Measurements from ENCODE around the gene LPP. TPM values are rescaled to one million over a fixed set of nuclear protein-coding genes. Genes with fewer than 3 reads are reported as not detected.

Gene LPP, protein sequence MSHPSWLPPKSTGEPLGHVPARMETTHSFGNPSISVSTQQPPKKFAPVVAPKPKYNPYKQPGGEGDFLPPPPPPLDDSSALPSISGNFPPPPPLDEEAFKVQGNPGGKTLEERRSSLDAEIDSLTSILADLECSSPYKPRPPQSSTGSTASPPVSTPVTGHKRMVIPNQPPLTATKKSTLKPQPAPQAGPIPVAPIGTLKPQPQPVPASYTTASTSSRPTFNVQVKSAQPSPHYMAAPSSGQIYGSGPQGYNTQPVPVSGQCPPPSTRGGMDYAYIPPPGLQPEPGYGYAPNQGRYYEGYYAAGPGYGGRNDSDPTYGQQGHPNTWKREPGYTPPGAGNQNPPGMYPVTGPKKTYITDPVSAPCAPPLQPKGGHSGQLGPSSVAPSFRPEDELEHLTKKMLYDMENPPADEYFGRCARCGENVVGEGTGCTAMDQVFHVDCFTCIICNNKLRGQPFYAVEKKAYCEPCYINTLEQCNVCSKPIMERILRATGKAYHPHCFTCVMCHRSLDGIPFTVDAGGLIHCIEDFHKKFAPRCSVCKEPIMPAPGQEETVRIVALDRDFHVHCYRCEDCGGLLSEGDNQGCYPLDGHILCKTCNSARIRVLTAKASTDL
- total RNA-seq = 233 TPM
- 6.7 TPM for polyA plus RNA-seq (ENCODE audit: insufficient read depth, low read depth, low replicate concordance)
- long read RNA-seq, donor 1 = 0 reads
- long read RNA-seq, donor 2 = 0 reads
- long read RNA-seq, donor 3 = 0 reads
- long read RNA-seq, donor 4 = 0 reads
- long read RNA-seq, donor 5 = 0 reads
- long read RNA-seq, donor 6 = 0 reads
- long read RNA-seq, donor 7, partial matches to known transcripts = 36 of 66 reads
- long read RNA-seq, donor 7, other reads (novel, unspliced or antisense) = 30 of 66 reads
- long read RNA-seq, donor 8, partial matches to known transcripts = 9 of 9 reads
- long read RNA-seq, donor 8, other reads (novel, unspliced or antisense) = 0 of 9 reads
- long read RNA-seq, donor 9 = 0 reads
- long read RNA-seq, donor 10 = 0 reads

GRCh38 chr3:188154014-188154808, at the start of gene LPP:
TSS of gene LPP (plus strand) at chr3:188154157. CDS start at chr3:188406121, 251,964 bp downstream.
- TF ChIP-seq, protein P1, sequence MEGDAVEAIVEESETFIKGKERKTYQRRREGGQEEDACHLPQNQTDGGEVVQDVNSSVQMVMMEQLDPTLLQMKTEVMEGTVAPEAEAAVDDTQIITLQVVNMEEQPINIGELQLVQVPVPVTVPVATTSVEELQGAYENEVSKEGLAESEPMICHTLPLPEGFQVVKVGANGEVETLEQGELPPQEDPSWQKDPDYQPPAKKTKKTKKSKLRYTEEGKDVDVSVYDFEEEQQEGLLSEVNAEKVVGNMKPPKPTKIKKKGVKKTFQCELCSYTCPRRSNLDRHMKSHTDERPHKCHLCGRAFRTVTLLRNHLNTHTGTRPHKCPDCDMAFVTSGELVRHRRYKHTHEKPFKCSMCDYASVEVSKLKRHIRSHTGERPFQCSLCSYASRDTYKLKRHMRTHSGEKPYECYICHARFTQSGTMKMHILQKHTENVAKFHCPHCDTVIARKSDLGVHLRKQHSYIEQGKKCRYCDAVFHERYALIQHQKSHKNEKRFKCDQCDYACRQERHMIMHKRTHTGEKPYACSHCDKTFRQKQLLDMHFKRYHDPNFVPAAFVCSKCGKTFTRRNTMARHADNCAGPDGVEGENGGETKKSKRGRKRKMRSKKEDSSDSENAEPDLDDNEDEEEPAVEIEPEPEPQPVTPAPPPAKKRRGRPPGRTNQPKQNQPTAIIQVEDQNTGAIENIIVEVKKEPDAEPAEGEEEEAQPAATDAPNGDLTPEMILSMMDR (IDR thresholded peaks at IDR 0.05; ENCODE audit: borderline replicate concordance, extremely low read depth, insufficient read depth) = no peak
- Histone ChIP-seq H3K27me3 (ENCODE audit: control insufficient read depth, insufficient read depth, low read length) (no peaks in the 10 kb centered on the region), H3K9me3 (ENCODE audit: control insufficient read depth in 2 of 3, insufficient read depth in 1 of 3, low read length in 3 of 3) (no peaks in the 10 kb centered on the region), H3K27ac (ENCODE audit: low read depth in 2 of 2, low read length in 2 of 2) (peak within 1 kb of the TSS; percentile 94 to 96), H3K4me3 (ENCODE audit: low read length in 3 of 3) (peak within 1 kb of the TSS; percentile 77 to 92 (median 85)), H3K36me3 (ENCODE audit: control insufficient read depth in 2 of 3, insufficient read depth in 3 of 3, low read length in 3 of 3) (no peaks in the 10 kb centered on the region), H3K9ac (ENCODE audit: low read length in 3 of 3) (peak within 1 kb of the TSS; percentile 64 to 93 (median 86)), H3K4me1 (ENCODE audit: control insufficient read depth in 2 of 3, insufficient read depth in 2 of 3, low read depth in 1 of 3, low read length in 3 of 3) (peaks cover 2 to 26% (median 25%) of the 10 kb centered on the region in 3 donors)
- intact Hi-C loops (cut with DNase I) = no loop called here
- peak; percentile 70 to 94 (median 87) for DNase-seq
- no peak for FAIRE-seq

DNA sequence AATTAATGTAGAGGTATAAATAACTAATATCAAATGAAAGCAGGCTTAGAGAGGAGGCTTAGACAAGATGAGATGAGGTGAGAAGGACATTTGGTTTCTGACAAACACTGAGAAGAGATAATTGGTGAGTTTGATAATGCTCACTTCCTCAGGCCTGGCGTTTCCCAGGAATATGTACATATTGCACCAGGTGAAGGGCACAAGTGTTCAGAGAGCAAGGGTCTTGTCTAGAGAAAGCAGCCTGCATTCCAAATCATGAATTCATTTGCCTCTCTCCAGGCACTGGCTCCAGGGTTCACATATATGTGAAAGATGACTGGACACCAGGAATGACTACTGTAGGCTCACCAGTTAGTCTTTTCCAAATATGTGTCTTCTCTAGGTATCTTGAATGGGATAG, 48.0 kb upstream of the LPP start:
- TF ChIP-seq, protein P1 (IDR thresholded peaks at IDR 0.05; ENCODE audit: borderline replicate concordance, extremely low read depth, insufficient read depth) = no peak
- no peak overlapping the region for H3K9ac ChIP-seq (ENCODE audit: low read length in 3 of 3)
- DNase-seq (no peak), FAIRE-seq (no peak)
- no peak overlapping the region for H3K27ac ChIP-seq (ENCODE audit: low read depth in 2 of 2, low read length in 2 of 2)
- H3K27me3 ChIP-seq (ENCODE audit: control insufficient read depth, insufficient read depth, low read length) = no peaks in the 10 kb centered on the region
- H3K9me3 ChIP-seq (ENCODE audit: control insufficient read depth in 2 of 3, insufficient read depth in 1 of 3, low read length in 3 of 3) = no peaks in the 10 kb centered on the region
- no peaks in the 10 kb centered on the region for H3K36me3 ChIP-seq (ENCODE audit: control insufficient read depth in 2 of 3, insufficient read depth in 3 of 3, low read length in 3 of 3)
- intact Hi-C loops (cut with DNase I) = no loop called here
- H3K4me3 ChIP-seq (ENCODE audit: low read length in 3 of 3) = no peak overlapping the region
- no peaks in the 10 kb centered on the region for H3K4me1 ChIP-seq (ENCODE audit: control insufficient read depth in 2 of 3, insufficient read depth in 2 of 3, low read depth in 1 of 3, low read length in 3 of 3)

GRCh38 chr3:188106454-188106853, 47.5 kb upstream of the LPP start:
- H3K9me3 ChIP-seq (ENCODE audit: control insufficient read depth in 2 of 3, insufficient read depth in 1 of 3, low read length in 3 of 3) = no peaks in the 10 kb centered on the region
- H3K27me3 ChIP-seq (ENCODE audit: control insufficient read depth, insufficient read depth, low read length) = no peaks in the 10 kb centered on the region
- H3K27ac ChIP-seq (ENCODE audit: low read depth in 2 of 2, low read length in 2 of 2) = no peak overlapping the region
- no peak overlapping the region for H3K9ac ChIP-seq (ENCODE audit: low read length in 3 of 3)
- no peaks in the 10 kb centered on the region for H3K36me3 ChIP-seq (ENCODE audit: control insufficient read depth in 2 of 3, insufficient read depth in 3 of 3, low read length in 3 of 3)
- no peak for DNase-seq
- no peaks in the 10 kb centered on the region for H3K4me1 ChIP-seq (ENCODE audit: control insufficient read depth in 2 of 3, insufficient read depth in 2 of 3, low read depth in 1 of 3, low read length in 3 of 3)
- no peak overlapping the region for H3K4me3 ChIP-seq (ENCODE audit: low read length in 3 of 3)
- TF ChIP-seq, protein P1 (IDR thresholded peaks at IDR 0.05; ENCODE audit: borderline replicate concordance, extremely low read depth, insufficient read depth) = no peak
- no peak for FAIRE-seq
- intact Hi-C loops (cut with DNase I) = no loop called here

Data from kidney (tissue), 22 donors.